IPS-18c (cell line): Measurements from ENCODE around the gene PSTPIP2.
"Not testable (repeated sequence)": the region's sequence is repeated elsewhere in the genome, so short reads cannot be mapped to it uniquely, and the experiment has no call there.

Source experiments
- H3K4me3 ChIP-seq: 2 replicates; pipeline ENCODE4 v1.7.0; 2013; ENCODE audit warnings: low read depth, mild to moderate bottlenecking, low read length, moderate library complexity; ENCODE audit not compliant: insufficient read depth
- H3K9me3 ChIP-seq: one replicate; pipeline ENCODE4 v1.6.1; 2013; ENCODE audit warnings: mild to moderate bottlenecking, low read length, moderate library complexity; ENCODE audit not compliant: control insufficient read depth, insufficient read depth

PSTPIP2 gene

GRCh38 chr18:45976566-45976965 is 95.5 kb downstream of the PSTPIP2 start:
- H3K9me3 ChIP-seq = no peaks in the 10 kb centered on the region

GRCh38 chr18:45974088-45974536 is 97.9 kb downstream of the PSTPIP2 start:
- H3K4me3 ChIP-seq = no peak overlapping the region

More at GRCh38 chr18:45976566-45976965, 95.5 kb downstream of the PSTPIP2 start:
- no peak overlapping the region for H3K4me3 ChIP-seq

GRCh38 chr18:45967007-45967706 is 104.9 kb downstream of the PSTPIP2 start, which contains the start of gene EPG5:
Gene EPG5 (minus strand): TSS chr18:45967329. CDS start chr18:45967239, 90 bp downstream.
- no peaks in the 10 kb centered on the region for H3K9me3 ChIP-seq
- H3K4me3 ChIP-seq = peak within 1 kb of the TSS; percentile 90

More at GRCh38 chr18:45974088-45974536, 97.9 kb downstream of the PSTPIP2 start:
- no peaks in the 10 kb centered on the region for H3K9me3 ChIP-seq

GRCh38 chr18:45964913-45965312 is 107.1 kb downstream of the PSTPIP2 start:
- H3K9me3 ChIP-seq, H3K4me3 ChIP-seq: not testable (repeated sequence)

GRCh38 chr18:45962866-45963265 is 109.2 kb downstream of the PSTPIP2 start:
- no peaks in the 10 kb centered on the region for H3K9me3 ChIP-seq
- H3K4me3 ChIP-seq = no peak overlapping the region

GRCh38 chr18:45962461-45962860 is 109.6 kb downstream of the PSTPIP2 start:
- Histone ChIP-seq H3K9me3 (no peaks in the 10 kb centered on the region), H3K4me3 (no peak overlapping the region)

GRCh38 chr18:45959484-45959883 is 112.6 kb downstream of the PSTPIP2 start:
- not testable (repeated sequence) for H3K9me3 ChIP-seq, H3K4me3 ChIP-seq

GRCh38 chr18:45958730-45959129 is 113.3 kb downstream of the PSTPIP2 start:
- Histone ChIP-seq H3K4me3 (no peak overlapping the region), H3K9me3 (no peaks in the 10 kb centered on the region)

- H3K9me3 ChIP-seq = no peaks in the 10 kb centered on the region
Measured at GRCh38 chr18:45958027-45958426, 114.0 kb downstream of the PSTPIP2 start.

GRCh38 chr18:45957100-45957499 is 115.0 kb downstream of the PSTPIP2 start:
- no peaks in the 10 kb centered on the region for H3K9me3 ChIP-seq
- no peak overlapping the region for H3K4me3 ChIP-seq

More at GRCh38 chr18:45958027-45958426, 114.0 kb downstream of the PSTPIP2 start:
- no peak overlapping the region for H3K4me3 ChIP-seq

GRCh38 chr18:45954070-45954934 is 117.8 kb downstream of the PSTPIP2 start:
- no peak overlapping the region for H3K4me3 ChIP-seq
- no peaks in the 10 kb centered on the region for H3K9me3 ChIP-seq

GRCh38 chr18:45951016-45951714 is 120.9 kb downstream of the PSTPIP2 start:
- no peaks in the 10 kb centered on the region for H3K9me3 ChIP-seq
- no peak overlapping the region for H3K4me3 ChIP-seq

- Histone ChIP-seq H3K9me3 (no peaks in the 10 kb centered on the region), H3K4me3 (no peak overlapping the region)
Measured at GRCh38 chr18:45945669-45946068, 126.4 kb downstream of the PSTPIP2 start.

- Histone ChIP-seq H3K4me3 (no peak overlapping the region), H3K9me3 (no peaks in the 10 kb centered on the region)
Measured at GRCh38 chr18:45940724-45941123, 131.3 kb downstream of the PSTPIP2 start.

- H3K4me3 ChIP-seq = no peak overlapping the region
- no peaks in the 10 kb centered on the region for H3K9me3 ChIP-seq
Measured at GRCh38 chr18:45939236-45939635, 132.8 kb downstream of the PSTPIP2 start.

GRCh38 chr18:45938488-45938935 is 133.5 kb downstream of the PSTPIP2 start:
- Histone ChIP-seq H3K4me3 (no peak overlapping the region), H3K9me3 (no peaks in the 10 kb centered on the region)

- Histone ChIP-seq H3K9me3 (no peaks in the 10 kb centered on the region), H3K4me3 (no peak overlapping the region)
Measured at GRCh38 chr18:45935591-45936335, 136.3 kb downstream of the PSTPIP2 start.
